Esophagus squamous epithelium (tissue), 4 donors: Measurements from ENCODE around the gene FPR1.

Experiments used
- CTCF ChIP-seq, 6 experiments: fragments of 450-650 bp in 4 of 6; fragments of 200-600 bp in 2 of 6; sonication (generic) in 2 of 6; IDR thresholded peaks; one replicate each; pipeline ENCODE4 v1.5.1; 2016 to 2019; ENCODE audit warnings: antibody characterized with exemption in 6 of 6, mild to moderate bottlenecking in 4 of 6, moderate library complexity in 4 of 6
- POLR2A ChIP-seq, 4 donors: fragments of 450-650 bp; IDR thresholded peaks; one replicate each; pipeline ENCODE4 v1.6.1; 2017; ENCODE audit warnings: antibody characterized with exemption in 4 of 4, mild to moderate bottlenecking in 4 of 4, moderate library complexity in 3 of 4

- TF ChIP-seq POLR2A (IDR thresholded peaks at IDR 0.05) (no peak), CTCF (IDR thresholded peaks at IDR 0.05) (peak in 1 of 6 experiments; percentile 33)
These were observed 31.7 kb upstream of the FPR1 start for GRCh38 chr19:51783372-51783771.
